ENCODE data around the gene BCAS3.

BCAS3 gene

GRCh38 chr17:61378658-61379456 is 701.2 kb downstream of the BCAS3 start:
- no peak for DNase-seq

GRCh38 chr17:61379457-61380216 is 702.0 kb downstream of the BCAS3 start:
- DNase-seq = no peak

GRCh38 chr17:61380217-61380835 is 702.7 kb downstream of the BCAS3 start:
- no peak for DNase-seq

GRCh38 chr17:61380836-61381525 is 703.3 kb downstream of the BCAS3 start:
- no peak for DNase-seq

- no peak for DNase-seq
Observed at GRCh38 chr17:61381537-61381936, 703.9 kb downstream of the BCAS3 start.

- no peak for DNase-seq
Observed at GRCh38 chr17:61382796-61383688, 705.4 kb downstream of the BCAS3 start.

GRCh38 chr17:61383689-61384201 is 706.1 kb downstream of the BCAS3 start:
- no peak for DNase-seq

GRCh38 chr17:61384354-61384691 is 706.7 kb downstream of the BCAS3 start:
- no peak for DNase-seq

- DNase-seq = no peak
Observed at GRCh38 chr17:61384692-61385576, 707.3 kb downstream of the BCAS3 start.

- DNase-seq = no peak
Observed at GRCh38 chr17:61385577-61386236, 708.1 kb downstream of the BCAS3 start.

- DNase-seq = no peak
Observed at GRCh38 chr17:61386251-61386650, 708.6 kb downstream of the BCAS3 start.

- no peak for DNase-seq
Observed at GRCh38 chr17:61387011-61387410, 709.4 kb downstream of the BCAS3 start.

- no peak for DNase-seq
Observed at GRCh38 chr17:61387511-61388305, 710.1 kb downstream of the BCAS3 start.

GRCh38 chr17:61388561-61389356 is 711.1 kb downstream of the BCAS3 start:
- DNase-seq = no peak

GRCh38 chr17:61389670-61390478 is 712.2 kb downstream of the BCAS3 start:
- DNase-seq = peak; percentile 9 to 20

GRCh38 chr17:61390479-61390791 is 712.8 kb downstream of the BCAS3 start:
- no peak for DNase-seq

- DNase-seq = no peak
Observed at GRCh38 chr17:61391595-61392291, 714.1 kb downstream of the BCAS3 start.
